GM18505 (cell line): ENCODE data around the gene MSI2.

Source experiments
- ATAC-seq: cut with Tn5 transposase; IDR thresholded peaks from one replicate; pipeline ENCODE4 v1.9.1; 2021; ENCODE audit not compliant: unreplicated experiment
- POLR2A ChIP-seq: IDR thresholded peaks from 4 replicates; pipeline ENCODE4 v1.6.1; 2011; ENCODE audit warnings: borderline replicate concordance; ENCODE audit not compliant: insufficient read depth, insufficient read length; ENCODE audit errors: extremely low read depth

Gene MSI2

DNA sequence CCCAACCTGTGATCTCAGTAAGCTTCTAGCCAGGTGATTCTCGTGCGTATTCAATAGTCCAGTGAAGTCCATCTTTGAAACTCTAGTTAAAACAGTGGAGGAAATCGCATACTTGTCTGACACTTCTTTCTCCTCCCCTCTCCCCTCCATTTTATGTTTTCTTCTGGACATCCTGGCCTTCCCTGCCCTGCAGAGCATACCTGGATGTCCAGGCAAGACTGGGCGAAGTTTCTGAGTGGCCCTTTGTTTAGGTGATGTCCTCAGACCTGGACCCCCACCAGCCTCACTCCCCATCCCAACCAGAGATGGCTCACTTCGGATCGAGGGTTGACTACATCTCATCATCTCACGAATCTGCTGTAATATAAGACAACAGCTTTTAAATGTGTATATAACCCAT lies 423.0 kb downstream of the MSI2 start:
- ATAC-seq: no peak
- TF ChIP-seq POLR2A: no peak

GRCh38 chr17:57679906-57680695 lies 423.8 kb downstream of the MSI2 start:
- TF ChIP-seq POLR2A: no peak
- ATAC-seq: no peak

DNA sequence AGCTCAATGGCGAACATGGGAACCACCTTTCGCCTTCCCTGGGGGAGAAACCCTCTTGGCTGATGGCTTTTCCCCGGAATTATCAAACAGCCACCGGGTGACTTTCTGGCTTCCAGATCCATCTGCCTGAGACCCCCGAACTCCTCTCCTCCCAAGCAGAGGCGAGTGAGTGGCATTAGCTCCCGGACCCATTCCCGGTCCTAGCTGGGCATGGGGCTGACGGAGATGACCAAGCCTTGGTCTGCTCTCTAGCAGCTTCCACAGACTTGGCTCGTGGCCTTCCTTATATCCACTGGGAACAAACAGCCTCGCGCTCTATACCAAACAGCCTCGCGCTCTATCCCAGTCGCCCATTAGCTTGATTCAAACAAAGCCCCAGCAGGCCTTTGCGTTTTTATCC lies 426.4 kb downstream of the MSI2 start:
- no peak for ATAC-seq
- no peak for TF ChIP-seq POLR2A

GRCh38 chr17:57684711-57685498 lies 428.6 kb downstream of the MSI2 start:
- no peak for TF ChIP-seq POLR2A
- no peak for ATAC-seq

GRCh38 chr17:57685499-57686132 lies 429.3 kb downstream of the MSI2 start:
- ATAC-seq: no peak
- TF ChIP-seq POLR2A: no peak

DNA sequence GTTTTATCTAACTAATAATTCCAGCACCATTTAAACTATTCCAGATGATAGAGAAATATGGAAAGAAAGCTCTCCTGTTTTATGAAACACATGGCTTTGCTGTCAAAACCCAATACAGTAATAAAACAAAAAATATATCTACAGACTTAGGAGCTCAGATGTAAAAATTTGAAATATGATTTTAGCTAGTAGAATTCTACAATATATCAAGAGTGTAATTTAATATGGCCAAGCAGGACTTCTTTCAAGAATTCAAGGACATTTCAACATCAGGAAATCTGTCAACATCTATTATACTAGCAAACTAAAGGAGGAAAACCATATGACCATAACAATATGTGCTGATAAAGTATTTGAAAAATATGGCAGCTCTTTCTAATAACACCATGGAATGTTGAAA lies 431.3 kb downstream of the MSI2 start:
- ATAC-seq: no peak

GRCh38 chr17:57689254-57689653 lies 432.9 kb downstream of the MSI2 start:
- TF ChIP-seq POLR2A: no peak
- ATAC-seq: no peak

More for the DNA sequence above, 431.3 kb downstream of the MSI2 start:
- no peak for TF ChIP-seq POLR2A

DNA sequence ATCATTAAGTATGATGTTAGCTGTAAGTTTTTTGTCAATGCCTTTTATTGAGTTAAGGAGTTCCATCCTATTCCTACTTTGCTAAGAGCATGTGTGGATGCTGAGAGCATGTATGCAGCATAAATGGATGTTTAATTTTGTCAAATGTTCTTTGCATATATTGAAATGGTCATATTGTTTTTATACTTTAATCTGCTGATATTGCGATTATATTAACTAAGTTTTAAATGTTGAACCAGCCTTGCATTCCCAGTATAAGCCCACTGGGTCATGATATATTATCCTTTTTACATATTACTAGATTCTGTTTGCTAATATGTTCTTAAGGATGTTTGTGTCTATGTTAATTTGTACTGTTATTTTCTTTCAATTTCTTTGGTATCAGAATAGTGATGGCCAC lies 435.6 kb downstream of the MSI2 start:
- ATAC-seq: no peak
- no peak for TF ChIP-seq POLR2A

GRCh38 chr17:57692770-57693169 lies 436.4 kb downstream of the MSI2 start:
- no peak for ATAC-seq
- TF ChIP-seq POLR2A: no peak

DNA sequence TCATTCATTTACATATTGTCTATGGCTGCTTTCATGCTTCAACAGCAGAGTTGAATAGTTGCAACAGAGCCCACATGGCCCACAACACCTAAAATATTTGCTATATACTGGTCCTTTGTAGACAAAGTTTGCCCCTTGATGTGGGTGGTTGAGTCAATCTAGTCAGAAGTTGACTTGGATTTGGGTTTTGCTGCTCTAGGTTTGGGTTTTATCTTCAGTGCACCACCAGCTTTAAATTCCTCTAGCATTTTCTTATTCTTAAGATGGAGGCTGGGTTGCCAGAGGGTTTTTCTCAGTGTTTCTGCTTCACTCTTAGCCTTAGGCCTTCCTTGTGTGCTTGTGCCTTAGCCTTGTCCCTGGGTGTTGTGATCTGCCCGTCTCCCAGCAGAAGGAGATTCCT lies 437.7 kb downstream of the MSI2 start:
- ATAC-seq: no peak
- no peak for TF ChIP-seq POLR2A

DNA sequence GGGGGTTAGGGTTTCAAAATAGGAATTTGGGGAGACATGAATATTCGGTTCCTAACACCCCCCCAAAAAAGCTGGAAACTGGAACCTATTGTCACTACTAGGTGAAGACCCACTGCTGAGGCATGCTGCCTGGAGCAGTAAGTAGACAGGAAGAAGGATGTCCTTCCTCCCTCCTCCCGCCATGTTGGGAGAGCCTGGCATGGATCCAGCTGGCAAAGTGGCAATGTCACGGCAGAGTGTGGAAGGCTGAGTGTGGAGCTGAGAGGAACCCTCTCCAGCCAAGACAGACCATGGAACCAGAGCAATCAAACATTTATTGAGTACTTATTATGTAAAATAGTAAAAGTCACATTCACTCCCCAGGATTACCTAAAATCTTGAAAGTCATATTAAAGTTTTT lies 439.7 kb downstream of the MSI2 start:
- no peak for ATAC-seq
- TF ChIP-seq POLR2A: no peak

- no peak for TF ChIP-seq POLR2A
Observed at GRCh38 chr17:57697197-57697596, 440.9 kb downstream of the MSI2 start.

DNA sequence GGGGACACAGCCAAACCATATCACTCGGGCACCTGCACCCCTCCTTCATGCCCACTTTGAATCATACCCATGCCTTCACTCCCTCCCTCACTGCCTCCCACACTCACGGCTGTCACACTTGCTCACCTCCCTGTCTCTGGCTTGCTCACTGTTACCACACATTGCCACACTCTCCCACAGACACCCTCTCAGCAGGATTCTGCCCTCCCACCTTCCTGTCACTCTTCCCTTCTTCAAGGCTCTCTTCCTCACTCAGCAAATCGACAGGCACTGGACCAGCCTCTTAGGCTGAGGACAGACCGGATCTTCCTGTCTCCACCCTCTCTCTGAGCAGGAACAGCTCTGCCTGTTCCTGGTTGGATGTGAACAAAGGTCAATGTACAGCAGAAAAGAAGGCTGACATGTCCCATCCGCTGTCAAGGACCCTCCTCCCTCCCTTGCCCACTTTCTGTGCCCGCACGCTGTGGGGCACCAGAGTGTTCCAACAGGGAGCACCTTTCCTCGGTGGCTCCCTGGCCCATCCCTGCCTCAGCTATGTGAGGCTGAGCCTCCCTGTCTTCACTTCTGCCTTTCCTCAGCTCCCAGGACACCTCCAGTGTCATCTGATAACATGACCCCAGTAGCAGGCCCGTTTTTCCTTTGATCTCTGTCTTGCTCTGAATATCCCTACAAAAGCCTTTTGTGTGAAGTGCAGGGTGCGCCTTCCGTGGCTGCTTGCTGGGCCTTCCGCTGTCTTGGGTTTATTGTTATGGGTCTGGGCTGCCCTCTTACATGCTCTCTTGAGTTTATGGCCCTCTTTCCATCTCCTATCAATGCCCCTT lies 441.8 kb downstream of the MSI2 start:
- ATAC-seq: no peak
- TF ChIP-seq POLR2A: no peak

More at GRCh38 chr17:57697197-57697596, 440.9 kb downstream of the MSI2 start:
- no peak for ATAC-seq
